Right atrium auricular region (tissue), 2 donors: ENCODE results near the gene SYNPO. TPM values are rescaled to one million over a fixed set of nuclear protein-coding genes. Genes with fewer than 3 reads are reported as not detected.
A peak's percentile ranks its signal among the peaks of the same experiment; 100 is the strongest.

Experiments
- DNase-seq: peaks from one replicate; pipeline ENCODE4 v3.0.0-alpha.2; 2019; ENCODE audit warnings: low spot score
- H3K27ac ChIP-seq, 2 donors: fragments of 200-600 bp; sonication (generic); 1 replicate in 1 of 2; 2 replicates in 1 of 2; pipeline ENCODE4 v1.5.1; 2016 to 2019
- H3K27me3 ChIP-seq, 2 donors: fragments of 200-600 bp; sonication (generic); one replicate each; pipeline versions ENCODE4 v1.5.1 to v1.6.0; 2017 to 2019
- H3K36me3 ChIP-seq: fragments of 200-600 bp; sonication (generic); one replicate; pipeline ENCODE4 v1.5.1; 2016
- H3K4me1 ChIP-seq, 2 donors: fragments of 200-600 bp; sonication (generic); one replicate each; pipeline versions ENCODE4 v1.5.1 to v1.6.0; 2017 to 2019
- H3K4me3 ChIP-seq, 2 donors: fragments of 200-600 bp; sonication (generic); 1 replicate in 1 of 2; 2 replicates in 1 of 2; pipeline ENCODE4 v1.5.1; 2017 to 2019; ENCODE audit warnings: mild to moderate bottlenecking in 1 of 2, moderate library complexity in 1 of 2
- H3K9me3 ChIP-seq, 2 donors: fragments of 200-600 bp; sonication (generic); one replicate each; pipeline ENCODE4 v1.5.1; 2019
- total RNA-seq, 2 donors: library from RNA; depleted of rRNA; stranded (reverse); fragments of >200 nt; gene quantifications; one replicate each; pipeline ENCODE4 v1.1.0, GENCODE V29; 2016
- TF ChIP-seq, protein P1 (sequence below), 2 donors: fragments of 200-600 bp; sonication (generic); IDR thresholded peaks; one replicate each; pipeline ENCODE4 v1.5.1; 2019; ENCODE audit warnings: antibody characterized with exemption in 2 of 2

Gene SYNPO
- total RNA-seq, 2 donors from 2014 or later = 369 to 413 TPM

DNA sequence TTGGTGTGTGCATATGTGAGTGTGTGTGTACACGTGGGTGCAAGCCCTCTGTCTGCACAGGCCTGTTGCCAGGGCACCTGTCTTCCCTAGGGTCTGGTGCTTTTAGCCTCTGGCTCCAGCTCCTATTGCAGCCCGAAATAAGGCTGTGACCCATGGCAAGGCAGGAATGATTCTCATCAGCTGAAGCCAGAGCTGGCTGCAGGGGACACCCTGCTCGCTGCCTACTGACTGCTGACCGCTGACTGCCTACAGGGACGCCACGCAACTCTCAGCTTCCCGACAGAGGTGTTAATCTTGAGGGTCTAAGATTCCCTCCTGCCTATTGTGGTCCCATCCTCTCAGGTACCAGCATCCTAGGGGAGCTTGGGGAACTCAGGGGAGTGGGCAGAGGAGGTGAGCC is 20.6 kb downstream of the SYNPO start, which contains the start of gene MYOZ3:
TSS of gene MYOZ3 (plus strand) at position 166 of the 400 bp plus-strand sequence. CDS start 1,691 bp downstream, outside the sequence.
- Histone ChIP-seq H3K4me1 (peaks cover 0 to 44% of the 10 kb centered on the region in 2 donors), H3K4me3 (no peak within 1 kb of the TSS), H3K27ac (peak within 1 kb of the TSS; percentile 18 to 31), H3K27me3 (no peaks in the 10 kb centered on the region), H3K36me3 (no peaks in the 10 kb centered on the region), H3K9me3 (no peaks in the 10 kb centered on the region)
- TF ChIP-seq, protein P1, sequence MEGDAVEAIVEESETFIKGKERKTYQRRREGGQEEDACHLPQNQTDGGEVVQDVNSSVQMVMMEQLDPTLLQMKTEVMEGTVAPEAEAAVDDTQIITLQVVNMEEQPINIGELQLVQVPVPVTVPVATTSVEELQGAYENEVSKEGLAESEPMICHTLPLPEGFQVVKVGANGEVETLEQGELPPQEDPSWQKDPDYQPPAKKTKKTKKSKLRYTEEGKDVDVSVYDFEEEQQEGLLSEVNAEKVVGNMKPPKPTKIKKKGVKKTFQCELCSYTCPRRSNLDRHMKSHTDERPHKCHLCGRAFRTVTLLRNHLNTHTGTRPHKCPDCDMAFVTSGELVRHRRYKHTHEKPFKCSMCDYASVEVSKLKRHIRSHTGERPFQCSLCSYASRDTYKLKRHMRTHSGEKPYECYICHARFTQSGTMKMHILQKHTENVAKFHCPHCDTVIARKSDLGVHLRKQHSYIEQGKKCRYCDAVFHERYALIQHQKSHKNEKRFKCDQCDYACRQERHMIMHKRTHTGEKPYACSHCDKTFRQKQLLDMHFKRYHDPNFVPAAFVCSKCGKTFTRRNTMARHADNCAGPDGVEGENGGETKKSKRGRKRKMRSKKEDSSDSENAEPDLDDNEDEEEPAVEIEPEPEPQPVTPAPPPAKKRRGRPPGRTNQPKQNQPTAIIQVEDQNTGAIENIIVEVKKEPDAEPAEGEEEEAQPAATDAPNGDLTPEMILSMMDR (IDR thresholded peaks at IDR 0.05) = no peak
- peak; percentile 57 for DNase-seq

DNA sequence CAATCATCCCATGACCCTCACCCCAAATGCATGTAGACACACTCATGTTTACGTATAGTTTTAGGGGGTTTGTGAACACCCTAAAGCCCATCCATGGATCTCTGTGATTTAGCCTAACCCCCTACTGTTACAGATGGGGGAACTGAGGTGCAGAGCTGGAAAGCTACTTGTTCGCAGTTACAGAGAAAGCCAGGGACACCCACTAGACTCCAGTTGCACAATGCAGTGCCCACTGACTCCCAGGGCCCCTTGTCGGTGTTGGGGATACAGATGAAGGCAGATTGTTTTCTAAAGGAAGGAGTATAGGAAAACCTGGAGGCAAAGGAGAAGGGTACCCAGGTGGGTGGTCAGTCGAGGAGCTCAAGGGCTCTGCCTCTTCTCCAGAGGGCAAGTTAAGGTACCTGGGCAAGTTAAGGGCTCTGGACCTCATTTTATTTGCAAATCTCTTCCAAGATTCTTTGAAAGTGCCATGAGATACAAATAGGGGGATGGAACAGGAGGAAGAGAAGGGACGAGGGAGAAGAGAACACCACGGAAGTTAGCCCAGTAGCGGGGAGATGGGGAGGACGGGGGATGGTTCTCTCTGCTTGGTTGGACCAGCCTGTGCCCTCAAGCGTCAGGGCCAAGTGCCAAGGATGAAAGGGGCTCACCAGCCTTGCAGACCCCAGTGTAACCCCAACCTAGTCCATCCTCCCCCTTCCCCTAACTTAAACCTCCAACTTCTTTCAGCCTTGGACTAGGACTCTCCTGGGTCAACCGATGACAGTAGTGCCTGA is 21.5 kb downstream of the SYNPO start:
- Histone ChIP-seq H3K9me3 (no peaks in the 10 kb centered on the region), H3K27me3 (no peaks in the 10 kb centered on the region), H3K4me1 (peaks cover 0 to 36% of the 10 kb centered on the region in 2 donors), H3K4me3 (no peak overlapping the region), H3K27ac (no peak overlapping the region), H3K36me3 (no peaks in the 10 kb centered on the region)
- TF ChIP-seq, protein P1 (IDR thresholded peaks at IDR 0.05) = no peak
- DNase-seq = peak; percentile 34

DNA sequence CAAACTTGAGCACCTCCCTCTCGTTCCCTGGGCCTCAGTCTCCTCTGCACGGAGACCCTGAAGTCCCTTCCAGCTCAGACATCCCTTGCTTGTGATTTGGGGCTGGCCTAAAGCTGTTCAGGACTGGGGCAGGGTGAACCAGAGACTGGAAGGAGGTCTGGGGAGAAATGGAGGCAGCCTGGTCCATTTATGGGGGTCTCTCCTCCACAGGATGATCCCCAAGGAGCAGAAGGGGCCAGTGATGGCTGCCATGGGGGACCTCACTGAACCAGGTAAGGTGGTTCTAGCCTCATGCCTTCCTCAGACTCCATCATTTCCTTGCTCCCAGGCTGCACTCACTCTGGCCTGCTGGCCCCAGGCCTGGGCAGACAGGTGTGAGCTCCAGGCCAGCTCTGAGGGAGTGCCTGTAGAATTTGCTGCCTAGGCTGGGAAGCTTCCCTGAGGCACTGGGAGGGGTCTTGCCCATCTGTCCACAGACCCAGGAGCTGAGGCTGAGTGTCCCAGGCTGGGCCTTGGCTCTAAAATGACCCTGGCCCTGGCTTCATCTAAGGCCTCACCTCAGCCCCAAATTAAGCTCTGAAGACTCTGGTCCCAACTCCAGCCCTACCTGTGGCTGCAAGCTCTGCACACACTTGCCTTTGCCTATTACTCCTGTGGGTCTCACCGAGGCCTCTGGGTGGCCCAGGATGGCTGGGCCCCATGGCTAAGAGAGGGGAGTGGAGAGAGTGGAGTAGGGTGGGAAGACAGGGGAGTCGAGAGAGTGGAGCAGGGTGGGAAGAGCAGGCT is 22.5 kb downstream of the SYNPO start:
- DNase-seq = peak; percentile 44
- no peaks in the 10 kb centered on the region for H3K27me3 ChIP-seq
- H3K9me3 ChIP-seq = no peaks in the 10 kb centered on the region
- peaks cover 0 to 27% of the 10 kb centered on the region in 2 donors for H3K4me1 ChIP-seq
- TF ChIP-seq, protein P1 (IDR thresholded peaks at IDR 0.05) = no peak
- no peaks in the 10 kb centered on the region for H3K36me3 ChIP-seq
- H3K4me3 ChIP-seq = no peak overlapping the region
- no peak overlapping the region for H3K27ac ChIP-seq

DNA sequence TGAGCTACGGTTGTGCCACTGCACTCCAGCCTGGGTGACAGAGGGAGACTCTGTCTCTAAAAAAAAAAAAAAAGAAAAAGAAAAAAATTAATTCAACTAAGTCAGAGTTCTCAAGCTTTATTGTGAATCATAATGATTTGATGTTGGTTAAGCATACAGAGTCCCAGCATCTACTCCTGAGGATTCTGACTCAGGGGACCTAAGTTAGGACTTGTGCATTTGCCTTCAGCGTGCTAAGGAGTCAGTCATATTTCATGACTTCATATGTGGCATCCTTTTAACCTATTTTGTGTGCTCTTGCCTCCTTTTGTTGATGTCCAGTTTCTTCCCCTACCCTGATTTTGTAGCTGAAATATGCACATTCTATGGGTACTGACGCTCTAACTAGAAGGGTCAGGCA is 23.5 kb downstream of the SYNPO start:
- Histone ChIP-seq H3K27ac (no peak overlapping the region), H3K4me3 (no peak overlapping the region), H3K36me3 (no peaks in the 10 kb centered on the region), H3K27me3 (no peaks in the 10 kb centered on the region), H3K9me3 (no peaks in the 10 kb centered on the region), H3K4me1 (peaks cover 0 to 17% of the 10 kb centered on the region in 2 donors)
- TF ChIP-seq, protein P1 (IDR thresholded peaks at IDR 0.05) = no peak
- no peak for DNase-seq

DNA sequence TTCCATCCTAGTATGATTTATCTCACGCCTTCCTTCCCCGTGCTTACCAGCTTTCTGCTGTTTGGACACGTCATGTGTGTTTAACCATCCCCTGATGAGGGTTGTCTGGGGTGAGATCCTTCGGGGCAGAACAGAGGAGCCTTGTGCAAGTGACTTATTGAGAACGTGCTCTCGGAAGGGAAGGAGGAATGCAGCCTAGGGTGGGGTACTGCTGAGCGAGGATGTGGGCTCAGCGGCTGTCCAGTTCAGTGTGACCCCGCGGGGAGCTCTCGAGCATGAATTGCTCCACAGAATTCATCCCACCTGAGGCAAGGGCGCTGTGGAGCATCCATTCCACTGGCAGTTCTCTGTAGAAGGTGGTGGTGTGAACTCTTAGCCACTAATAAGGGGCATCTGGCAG is 24.6 kb downstream of the SYNPO start:
- H3K9me3 ChIP-seq = no peaks in the 10 kb centered on the region
- no peaks in the 10 kb centered on the region for H3K27me3 ChIP-seq
- no peaks in the 10 kb centered on the region for H3K36me3 ChIP-seq
- H3K27ac ChIP-seq = no peak overlapping the region
- H3K4me3 ChIP-seq = no peak overlapping the region
- peaks cover 0 to 6% of the 10 kb centered on the region in 2 donors for H3K4me1 ChIP-seq
- TF ChIP-seq, protein P1 (IDR thresholded peaks at IDR 0.05) = no peak
- peak; percentile 56 for DNase-seq
